SK-N-SH treated with all-trans-retinoic acid at 6 μM for 48 hours (cell line): ENCODE data around the gene KCNIP1.

Experiments
- ATAC-seq: fragments of 200-7000 bp; cut with Tn5 transposase; 3 replicates; pipeline ENCODE4 v1.9.1; 2020; ENCODE audit warnings: mild to moderate bottlenecking, moderate library complexity
- ARNTL ChIP-seq: fragments of 450-650 bp; formaldehyde crosslinking; IDR thresholded peaks from 2 replicates; pipeline ENCODE4 v1.5.0; 2020; ENCODE audit warnings: low read depth, mild to moderate bottlenecking, moderate library complexity, borderline replicate concordance
- BACH2 ChIP-seq: fragments of 250-450 bp; sonication (Bioruptor Pico); IDR thresholded peaks from 2 replicates; pipeline ENCODE4 v1.9.0; 2021; ENCODE audit warnings: mild to moderate bottlenecking, borderline replicate concordance
- CSDC2 ChIP-seq: fragments of 250-450 bp; sonication (Bioruptor Pico); IDR thresholded peaks from 2 replicates; pipeline ENCODE4 v1.5.0; 2020; ENCODE audit warnings: mild to moderate bottlenecking, moderate library complexity
- ESRRG ChIP-seq: fragments of 250-450 bp; sonication (Bioruptor Pico); IDR thresholded peaks from 2 replicates; pipeline ENCODE4 v1.6.1; 2021; ENCODE audit warnings: mild to moderate bottlenecking
- GLIS3 ChIP-seq: fragments of 250-450 bp; sonication (Bioruptor Pico); IDR thresholded peaks from 2 replicates; pipeline ENCODE4 v1.5.0; 2020; ENCODE audit warnings: mild to moderate bottlenecking, moderate library complexity
- ISL1 ChIP-seq: fragments of 250-450 bp; sonication (Bioruptor Pico); IDR thresholded peaks from 2 replicates; pipeline ENCODE4 v2.1.2; 2022; ENCODE audit warnings: mild to moderate bottlenecking, moderate library complexity
- OSR1 ChIP-seq: fragments of 250-450 bp; sonication (Bioruptor Pico); IDR thresholded peaks from 2 replicates; pipeline ENCODE4 v1.8.0; 2022; ENCODE audit warnings: moderate library complexity, mild to moderate bottlenecking, inconsistent platforms
- PPARA ChIP-seq: fragments of 250-450 bp; sonication (Bioruptor Pico); IDR thresholded peaks from 2 replicates; pipeline ENCODE4 v1.5.0; 2020; ENCODE audit warnings: mild to moderate bottlenecking, borderline replicate concordance
- SNAI2 ChIP-seq: fragments of 250-450 bp; sonication (Bioruptor Pico); IDR thresholded peaks from 2 replicates; pipeline ENCODE4 v1.5.0; 2020; ENCODE audit warnings: mild to moderate bottlenecking, moderate library complexity
- TCF4 ChIP-seq: fragments of 250-450 bp; sonication (Bioruptor Pico); IDR thresholded peaks from 2 replicates; pipeline ENCODE4 v1.8.0; 2021; ENCODE audit warnings: mild to moderate bottlenecking, moderate library complexity, borderline replicate concordance
- TOX ChIP-seq: fragments of 250-450 bp; sonication (Bioruptor Pico); IDR thresholded peaks from 2 replicates; pipeline ENCODE4 v1.8.0; 2021; ENCODE audit warnings: mild to moderate bottlenecking, moderate library complexity, borderline replicate concordance
- ZC3H10 ChIP-seq: fragments of 250-450 bp; sonication (Bioruptor Pico); IDR thresholded peaks from 2 replicates; pipeline ENCODE4 v1.5.1; 2021; ENCODE audit warnings: mild to moderate bottlenecking, moderate library complexity
- ZFP3 ChIP-seq: fragments of 250-450 bp; sonication (Bioruptor Pico); IDR thresholded peaks from 2 replicates; pipeline ENCODE4 v1.5.0; 2020; ENCODE audit warnings: mild to moderate bottlenecking, moderate library complexity
- ZNF565 ChIP-seq: fragments of 450-650 bp; formaldehyde crosslinking; conservative IDR thresholded peaks from 2 replicates; pipeline ENCODE4 v1.5.0; 2020; ENCODE audit warnings: low read depth, mild to moderate bottlenecking, moderate library complexity
- ZNF70 ChIP-seq: fragments of 450-650 bp; formaldehyde crosslinking; IDR thresholded peaks from 2 replicates; pipeline ENCODE4 v1.5.0; 2020; ENCODE audit warnings: mild to moderate bottlenecking, moderate library complexity
- ZNF8 ChIP-seq: fragments of 450-650 bp; formaldehyde crosslinking; IDR thresholded peaks from 2 replicates; pipeline ENCODE4 v1.5.0; 2020; ENCODE audit warnings: mild to moderate bottlenecking, moderate library complexity
- TF ChIP-seq, protein P1 (sequence below): fragments of 250-450 bp; sonication (Bioruptor Pico); IDR thresholded peaks from 2 replicates; pipeline ENCODE4 v1.8.0; 2021; ENCODE audit warnings: low read depth, mild to moderate bottlenecking, moderate library complexity, borderline replicate concordance
- TF ChIP-seq, protein P2 (sequence below): fragments of 250-450 bp; sonication (Bioruptor Pico); IDR thresholded peaks from 2 replicates; pipeline ENCODE4 v1.5.0; 2020; ENCODE audit warnings: mild to moderate bottlenecking, moderate library complexity
- TF ChIP-seq, protein P3 (sequence below): fragments of 250-450 bp; sonication (Bioruptor Pico); IDR thresholded peaks from 2 replicates; pipeline ENCODE4 v1.8.0; 2020; ENCODE audit warnings: mild to moderate bottlenecking, moderate library complexity, borderline replicate concordance
- TF ChIP-seq, protein P4 (sequence below): fragments of 250-450 bp; sonication (Bioruptor Pico); IDR thresholded peaks from 2 replicates; pipeline ENCODE4 v1.5.1; 2021; ENCODE audit warnings: mild to moderate bottlenecking, moderate library complexity

The KCNIP1 gene

DNA sequence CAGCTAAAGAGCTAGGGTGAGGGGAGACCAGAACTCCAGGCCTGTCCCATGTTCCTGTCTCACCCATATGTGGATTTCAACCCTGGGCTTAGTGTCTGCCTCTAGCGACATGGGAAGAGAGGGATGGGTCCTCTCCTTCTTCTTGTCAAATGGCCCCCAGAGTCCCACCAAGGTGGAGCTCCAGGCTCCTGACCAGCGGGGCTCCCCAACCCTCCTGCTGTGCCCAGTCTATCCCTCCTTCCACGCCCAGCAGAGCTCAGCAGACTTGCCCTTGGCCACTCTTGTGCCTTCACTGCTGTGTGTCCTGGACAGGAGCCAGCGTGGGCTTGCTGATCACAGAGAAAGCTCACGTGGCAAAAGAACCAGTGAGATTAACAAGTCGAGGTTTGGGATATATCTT is 156.7 kb downstream of the KCNIP1 start:
- TF ChIP-seq ZNF565 (CRISPR knock-in tag) (no peak), ZNF70 (CRISPR knock-in tag) (no peak), TCF4 (CRISPR knock-in tag) (no peak), OSR1 (no peak), CSDC2 (CRISPR knock-in tag) (no peak), BACH2 (CRISPR knock-in tag) (no peak), ZC3H10 (CRISPR knock-in tag) (no peak), TOX (no peak), ZFP3 (CRISPR knock-in tag) (no peak), ESRRG (CRISPR knock-in tag) (no peak), ARNTL (no peak)
- TF ChIP-seq, protein P1, sequence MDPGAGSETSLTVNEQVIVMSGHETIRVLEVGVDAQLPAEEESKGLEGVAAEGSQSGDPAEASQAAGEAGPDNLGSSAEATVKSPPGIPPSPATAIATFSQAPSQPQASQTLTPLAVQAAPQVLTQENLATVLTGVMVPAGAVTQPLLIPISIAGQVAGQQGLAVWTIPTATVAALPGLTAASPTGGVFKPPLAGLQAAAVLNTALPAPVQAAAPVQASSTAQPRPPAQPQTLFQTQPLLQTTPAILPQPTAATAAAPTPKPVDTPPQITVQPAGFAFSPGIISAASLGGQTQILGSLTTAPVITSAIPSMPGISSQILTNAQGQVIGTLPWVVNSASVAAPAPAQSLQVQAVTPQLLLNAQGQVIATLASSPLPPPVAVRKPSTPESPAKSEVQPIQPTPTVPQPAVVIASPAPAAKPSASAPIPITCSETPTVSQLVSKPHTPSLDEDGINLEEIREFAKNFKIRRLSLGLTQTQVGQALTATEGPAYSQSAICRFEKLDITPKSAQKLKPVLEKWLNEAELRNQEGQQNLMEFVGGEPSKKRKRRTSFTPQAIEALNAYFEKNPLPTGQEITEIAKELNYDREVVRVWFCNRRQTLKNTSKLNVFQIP (CRISPR knock-in tag): no peak
- TF ChIP-seq, protein P2, sequence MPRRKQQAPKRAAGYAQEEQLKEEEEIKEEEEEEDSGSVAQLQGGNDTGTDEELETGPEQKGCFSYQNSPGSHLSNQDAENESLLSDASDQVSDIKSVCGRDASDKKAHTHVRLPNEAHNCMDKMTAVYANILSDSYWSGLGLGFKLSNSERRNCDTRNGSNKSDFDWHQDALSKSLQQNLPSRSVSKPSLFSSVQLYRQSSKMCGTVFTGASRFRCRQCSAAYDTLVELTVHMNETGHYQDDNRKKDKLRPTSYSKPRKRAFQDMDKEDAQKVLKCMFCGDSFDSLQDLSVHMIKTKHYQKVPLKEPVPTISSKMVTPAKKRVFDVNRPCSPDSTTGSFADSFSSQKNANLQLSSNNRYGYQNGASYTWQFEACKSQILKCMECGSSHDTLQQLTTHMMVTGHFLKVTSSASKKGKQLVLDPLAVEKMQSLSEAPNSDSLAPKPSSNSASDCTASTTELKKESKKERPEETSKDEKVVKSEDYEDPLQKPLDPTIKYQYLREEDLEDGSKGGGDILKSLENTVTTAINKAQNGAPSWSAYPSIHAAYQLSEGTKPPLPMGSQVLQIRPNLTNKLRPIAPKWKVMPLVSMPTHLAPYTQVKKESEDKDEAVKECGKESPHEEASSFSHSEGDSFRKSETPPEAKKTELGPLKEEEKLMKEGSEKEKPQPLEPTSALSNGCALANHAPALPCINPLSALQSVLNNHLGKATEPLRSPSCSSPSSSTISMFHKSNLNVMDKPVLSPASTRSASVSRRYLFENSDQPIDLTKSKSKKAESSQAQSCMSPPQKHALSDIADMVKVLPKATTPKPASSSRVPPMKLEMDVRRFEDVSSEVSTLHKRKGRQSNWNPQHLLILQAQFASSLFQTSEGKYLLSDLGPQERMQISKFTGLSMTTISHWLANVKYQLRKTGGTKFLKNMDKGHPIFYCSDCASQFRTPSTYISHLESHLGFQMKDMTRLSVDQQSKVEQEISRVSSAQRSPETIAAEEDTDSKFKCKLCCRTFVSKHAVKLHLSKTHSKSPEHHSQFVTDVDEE (CRISPR knock-in tag): no peak
- TF ChIP-seq, protein P3, sequence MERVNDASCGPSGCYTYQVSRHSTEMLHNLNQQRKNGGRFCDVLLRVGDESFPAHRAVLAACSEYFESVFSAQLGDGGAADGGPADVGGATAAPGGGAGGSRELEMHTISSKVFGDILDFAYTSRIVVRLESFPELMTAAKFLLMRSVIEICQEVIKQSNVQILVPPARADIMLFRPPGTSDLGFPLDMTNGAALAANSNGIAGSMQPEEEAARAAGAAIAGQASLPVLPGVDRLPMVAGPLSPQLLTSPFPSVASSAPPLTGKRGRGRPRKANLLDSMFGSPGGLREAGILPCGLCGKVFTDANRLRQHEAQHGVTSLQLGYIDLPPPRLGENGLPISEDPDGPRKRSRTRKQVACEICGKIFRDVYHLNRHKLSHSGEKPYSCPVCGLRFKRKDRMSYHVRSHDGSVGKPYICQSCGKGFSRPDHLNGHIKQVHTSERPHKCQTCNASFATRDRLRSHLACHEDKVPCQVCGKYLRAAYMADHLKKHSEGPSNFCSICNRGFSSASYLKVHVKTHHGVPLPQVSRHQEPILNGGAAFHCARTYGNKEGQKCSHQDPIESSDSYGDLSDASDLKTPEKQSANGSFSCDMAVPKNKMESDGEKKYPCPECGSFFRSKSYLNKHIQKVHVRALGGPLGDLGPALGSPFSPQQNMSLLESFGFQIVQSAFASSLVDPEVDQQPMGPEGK (CRISPR knock-in tag): no peak
- ATAC-seq: no peak

DNA sequence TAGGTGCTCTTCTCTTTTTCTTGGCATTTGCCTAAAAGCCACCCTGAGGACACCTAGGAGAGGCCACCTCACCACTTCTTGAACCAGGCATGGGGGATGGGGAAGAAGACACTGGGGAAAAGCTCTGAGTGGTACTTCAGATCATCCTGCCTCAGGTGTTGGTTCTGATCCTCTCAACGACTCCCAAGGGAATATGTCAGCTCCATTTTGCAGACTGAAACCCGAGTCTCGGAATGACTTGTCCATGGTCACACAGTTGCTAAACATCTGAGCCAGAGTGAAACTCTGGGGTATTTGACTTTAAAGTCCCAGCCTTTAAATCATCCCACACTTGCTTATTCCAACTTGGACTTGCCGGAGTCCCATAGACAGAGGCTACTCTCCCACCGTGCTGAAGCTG is 159.1 kb downstream of the KCNIP1 start:
- no peak for ATAC-seq
- TF ChIP-seq, protein P1 (CRISPR knock-in tag): no peak
- TF ChIP-seq SNAI2 (CRISPR knock-in tag): no peak
- TF ChIP-seq PPARA (CRISPR knock-in tag): no peak
- no peak for TF ChIP-seq ZNF565 (CRISPR knock-in tag)
- TF ChIP-seq ISL1 (CRISPR knock-in tag): no peak
- no peak for TF ChIP-seq ZNF70 (CRISPR knock-in tag)
- TF ChIP-seq, protein P4, sequence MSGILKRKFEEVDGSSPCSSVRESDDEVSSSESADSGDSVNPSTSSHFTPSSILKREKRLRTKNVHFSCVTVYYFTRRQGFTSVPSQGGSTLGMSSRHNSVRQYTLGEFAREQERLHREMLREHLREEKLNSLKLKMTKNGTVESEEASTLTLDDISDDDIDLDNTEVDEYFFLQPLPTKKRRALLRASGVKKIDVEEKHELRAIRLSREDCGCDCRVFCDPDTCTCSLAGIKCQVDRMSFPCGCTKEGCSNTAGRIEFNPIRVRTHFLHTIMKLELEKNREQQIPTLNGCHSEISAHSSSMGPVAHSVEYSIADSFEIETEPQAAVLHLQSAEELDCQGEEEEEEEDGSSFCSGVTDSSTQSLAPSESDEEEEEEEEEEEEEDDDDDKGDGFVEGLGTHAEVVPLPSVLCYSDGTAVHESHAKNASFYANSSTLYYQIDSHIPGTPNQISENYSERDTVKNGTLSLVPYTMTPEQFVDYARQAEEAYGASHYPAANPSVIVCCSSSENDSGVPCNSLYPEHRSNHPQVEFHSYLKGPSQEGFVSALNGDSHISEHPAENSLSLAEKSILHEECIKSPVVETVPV (CRISPR knock-in tag): no peak
- TF ChIP-seq BACH2 (CRISPR knock-in tag): no peak
- TF ChIP-seq, protein P3 (CRISPR knock-in tag): no peak
- no peak for TF ChIP-seq ZC3H10 (CRISPR knock-in tag)
- TF ChIP-seq CSDC2 (CRISPR knock-in tag): no peak
- TF ChIP-seq ZNF8 (CRISPR knock-in tag): no peak
- no peak for TF ChIP-seq TCF4 (CRISPR knock-in tag)
- TF ChIP-seq, protein P2 (CRISPR knock-in tag): no peak
- TF ChIP-seq GLIS3 (CRISPR knock-in tag): no peak
